SK-N-MC (cell line): ENCODE data around the gene DHFR2.

Source experiments
- EZH2 ChIP-seq: fragments of 200-600 bp; sonication (generic); IDR thresholded peaks from one replicate; pipeline ENCODE4 v1.6.1; 2017; ENCODE audit warnings: antibody characterized with exemption
- FOXP2 ChIP-seq: optimal IDR thresholded peaks from 2 replicates; pipeline ENCODE3; 2011; ENCODE audit warnings: mild to moderate bottlenecking, moderate library complexity; ENCODE audit not compliant: insufficient read depth; ENCODE audit errors: extremely low read length, control extremely low read depth
- POLR2AphosphoS5 ChIP-seq: IDR thresholded peaks from 2 replicates; pipeline ENCODE4 v1.6.1; 2012; ENCODE audit warnings: mild to moderate bottlenecking, low read depth, low read length, borderline replicate concordance

GRCh38 chr3:94110854-94111253, 48.1 kb upstream of the DHFR2 start:
- no peak for TF ChIP-seq POLR2AphosphoS5
- no peak for TF ChIP-seq EZH2
- no peak for TF ChIP-seq FOXP2
